Esophagus muscularis mucosa (tissue), 3 donors: ENCODE data around the gene BIRC6.

ENCODE experiments used
- POLR2A ChIP-seq: fragments of 450-650 bp; IDR thresholded peaks from one replicate; pipeline ENCODE4 v1.6.1; 2017; ENCODE audit warnings: antibody characterized with exemption, moderate library complexity, mild to moderate bottlenecking, low read depth
- TF ChIP-seq, protein P1 (sequence below), 3 experiments: fragments of 200-600 bp in 2 of 3; fragments of 450-650 bp in 1 of 3; sonication (generic) in 2 of 3; IDR thresholded peaks; one replicate each; pipeline ENCODE4 v1.5.1; 2017 to 2019; ENCODE audit warnings: antibody characterized with exemption in 3 of 3, mild to moderate bottlenecking in 2 of 3, moderate library complexity in 1 of 3

DNA sequence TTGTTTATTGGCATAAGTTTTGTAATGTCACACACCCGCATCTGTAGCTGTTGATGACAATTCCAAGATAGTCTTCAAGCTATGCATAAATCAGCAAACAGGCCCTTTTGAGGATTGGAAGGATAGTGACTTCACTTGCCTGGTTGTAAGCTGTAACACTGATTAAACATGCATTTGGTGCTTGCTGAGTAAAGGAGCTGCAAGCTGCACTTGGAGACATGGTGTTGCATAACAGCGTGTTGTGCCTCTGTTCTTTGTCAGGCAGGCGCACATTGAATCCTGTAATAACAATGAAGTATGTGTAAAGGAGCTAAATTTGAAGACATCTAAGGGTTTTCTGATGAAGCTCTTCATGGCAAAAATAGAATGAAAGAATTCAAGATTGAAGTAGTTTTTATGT, 202.3 kb downstream of the BIRC6 start:
- TF ChIP-seq, protein P1, sequence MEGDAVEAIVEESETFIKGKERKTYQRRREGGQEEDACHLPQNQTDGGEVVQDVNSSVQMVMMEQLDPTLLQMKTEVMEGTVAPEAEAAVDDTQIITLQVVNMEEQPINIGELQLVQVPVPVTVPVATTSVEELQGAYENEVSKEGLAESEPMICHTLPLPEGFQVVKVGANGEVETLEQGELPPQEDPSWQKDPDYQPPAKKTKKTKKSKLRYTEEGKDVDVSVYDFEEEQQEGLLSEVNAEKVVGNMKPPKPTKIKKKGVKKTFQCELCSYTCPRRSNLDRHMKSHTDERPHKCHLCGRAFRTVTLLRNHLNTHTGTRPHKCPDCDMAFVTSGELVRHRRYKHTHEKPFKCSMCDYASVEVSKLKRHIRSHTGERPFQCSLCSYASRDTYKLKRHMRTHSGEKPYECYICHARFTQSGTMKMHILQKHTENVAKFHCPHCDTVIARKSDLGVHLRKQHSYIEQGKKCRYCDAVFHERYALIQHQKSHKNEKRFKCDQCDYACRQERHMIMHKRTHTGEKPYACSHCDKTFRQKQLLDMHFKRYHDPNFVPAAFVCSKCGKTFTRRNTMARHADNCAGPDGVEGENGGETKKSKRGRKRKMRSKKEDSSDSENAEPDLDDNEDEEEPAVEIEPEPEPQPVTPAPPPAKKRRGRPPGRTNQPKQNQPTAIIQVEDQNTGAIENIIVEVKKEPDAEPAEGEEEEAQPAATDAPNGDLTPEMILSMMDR (IDR thresholded peaks at IDR 0.05), result no peak
- TF ChIP-seq POLR2A, result no peak
